SW480 (cell line): ENCODE data around the gene SCARF2.
"Not testable (repeated sequence)": the region's sequence is repeated elsewhere in the genome, so short reads cannot be mapped to it uniquely, and the experiment has no call there.

Source experiments
- DNase-seq: peaks from one replicate; pipeline ENCODE4 v3.0.0-alpha.2; 2016; ENCODE audit warnings: low spot score

SCARF2 gene

GRCh38 chr22:20463324-20464095, 25.9 kb upstream of the SCARF2 start:
- DNase-seq = no peak

- DNase-seq = no peak
These were observed 22.2 kb upstream of the SCARF2 start for GRCh38 chr22:20459862-20460261.

DNA sequence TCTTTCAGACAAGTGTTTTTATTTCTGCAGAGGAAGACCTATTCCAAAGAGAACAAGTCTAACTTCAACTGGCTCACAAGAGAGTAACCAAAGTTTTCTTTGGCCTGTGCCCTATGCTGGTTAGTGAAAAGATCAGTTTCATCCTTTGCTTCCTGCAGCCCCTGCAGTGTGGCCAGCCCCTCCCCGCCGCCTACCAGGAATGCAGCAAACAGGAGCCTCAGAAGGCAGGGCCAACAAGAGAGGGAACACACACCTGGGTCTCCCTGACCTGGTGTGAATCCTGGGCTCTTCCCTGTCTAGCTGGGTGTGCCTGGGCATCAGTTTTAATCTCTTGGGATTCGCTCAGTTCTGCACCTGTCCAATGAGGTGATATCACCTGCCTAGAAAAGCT, 21.5 kb upstream of the SCARF2 start:
- no peak for DNase-seq

DNA sequence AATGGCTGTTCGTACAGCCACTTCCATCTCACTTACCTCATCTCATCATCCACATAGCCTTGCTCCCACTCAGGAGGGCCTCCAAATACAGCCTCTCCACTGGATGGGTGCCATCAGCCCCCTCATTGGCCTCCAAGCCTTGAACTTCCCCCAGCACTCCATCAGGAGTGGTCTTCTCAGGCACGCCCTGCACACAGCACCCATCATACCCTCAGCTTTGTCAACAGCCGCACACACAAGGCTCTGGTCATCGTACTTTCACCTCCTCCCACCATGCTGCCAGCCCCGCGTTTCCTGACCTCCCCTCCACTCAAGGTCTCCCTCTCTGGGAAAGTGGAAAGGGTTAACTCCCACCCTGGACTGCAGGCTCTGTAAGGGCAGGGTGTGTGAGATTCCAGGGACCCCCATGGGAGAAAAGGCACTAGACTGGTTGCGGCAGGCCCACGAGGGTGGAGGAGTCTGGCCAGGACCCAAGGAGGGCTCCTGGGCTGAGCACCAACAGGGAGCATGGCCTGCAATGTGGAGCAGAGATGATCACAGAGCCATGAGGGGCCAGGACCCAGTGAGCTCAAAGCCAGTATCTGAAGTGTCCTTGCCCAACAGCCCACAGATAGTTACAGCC, 21.0 kb upstream of the SCARF2 start:
- DNase-seq = no peak

DNA sequence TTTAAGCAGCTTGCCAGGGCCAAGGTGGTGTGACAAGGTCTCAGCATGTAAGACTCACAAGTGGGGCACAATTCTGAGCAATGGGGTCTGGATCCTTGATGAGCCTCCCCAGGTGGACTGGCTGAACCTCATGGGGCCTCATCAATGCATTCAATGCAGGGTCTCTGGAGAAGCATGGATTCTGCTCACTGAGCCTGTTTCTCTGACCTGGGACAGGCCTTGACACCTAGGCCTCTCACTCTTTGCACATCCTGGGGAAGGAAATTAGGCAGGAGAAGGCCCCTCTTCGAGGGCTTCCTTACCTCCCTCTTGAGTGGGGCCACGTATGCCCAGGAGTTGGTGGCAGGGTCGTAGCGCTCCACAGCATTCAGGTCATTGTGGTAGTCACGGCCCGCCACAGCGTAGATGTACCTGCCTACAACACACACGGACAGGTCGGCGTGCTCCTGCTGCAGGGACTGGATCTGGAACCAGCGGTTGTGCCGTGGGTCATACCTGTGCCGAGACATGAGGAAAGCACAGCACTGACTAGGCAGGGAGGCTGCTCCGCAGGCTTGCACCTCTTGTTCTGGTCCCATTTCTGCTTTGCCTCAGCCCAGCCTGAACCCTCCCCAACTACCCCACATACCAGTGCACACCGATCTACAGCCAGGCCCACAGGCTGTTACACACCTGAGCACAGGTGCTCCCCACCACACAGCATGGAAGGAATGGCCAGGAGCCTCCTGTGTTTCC, 20.0 kb upstream of the SCARF2 start:
- no peak for DNase-seq

- DNase-seq = no peak
These were observed 19.1 kb upstream of the SCARF2 start for GRCh38 chr22:20456722-20457076.

- DNase-seq = peak; percentile 66
These were observed 18.6 kb upstream of the SCARF2 start for GRCh38 chr22:20456064-20456721.

DNA sequence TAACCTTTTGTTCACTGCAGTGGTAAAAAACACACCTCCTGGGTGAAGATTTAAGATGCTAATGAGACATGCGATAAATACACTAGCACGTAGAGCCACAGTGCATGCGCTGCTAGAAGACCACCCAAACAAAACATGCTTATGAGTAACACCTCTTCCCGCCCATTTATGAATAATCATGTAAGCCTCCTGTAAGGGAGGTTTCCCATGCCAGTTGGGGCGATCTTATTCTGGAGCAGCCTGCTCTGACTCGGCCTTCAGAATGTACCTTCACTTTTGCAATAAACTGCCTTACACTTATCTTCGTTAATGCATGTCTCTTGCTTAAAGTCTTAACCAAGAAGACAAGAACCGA, 18.1 kb upstream of the SCARF2 start:
- DNase-seq = no peak

- DNase-seq = no peak
These were observed 15.6 kb upstream of the SCARF2 start for GRCh38 chr22:20453222-20453621.

GRCh38 chr22:20451920-20452319, 14.3 kb upstream of the SCARF2 start:
- no peak for DNase-seq

DNA sequence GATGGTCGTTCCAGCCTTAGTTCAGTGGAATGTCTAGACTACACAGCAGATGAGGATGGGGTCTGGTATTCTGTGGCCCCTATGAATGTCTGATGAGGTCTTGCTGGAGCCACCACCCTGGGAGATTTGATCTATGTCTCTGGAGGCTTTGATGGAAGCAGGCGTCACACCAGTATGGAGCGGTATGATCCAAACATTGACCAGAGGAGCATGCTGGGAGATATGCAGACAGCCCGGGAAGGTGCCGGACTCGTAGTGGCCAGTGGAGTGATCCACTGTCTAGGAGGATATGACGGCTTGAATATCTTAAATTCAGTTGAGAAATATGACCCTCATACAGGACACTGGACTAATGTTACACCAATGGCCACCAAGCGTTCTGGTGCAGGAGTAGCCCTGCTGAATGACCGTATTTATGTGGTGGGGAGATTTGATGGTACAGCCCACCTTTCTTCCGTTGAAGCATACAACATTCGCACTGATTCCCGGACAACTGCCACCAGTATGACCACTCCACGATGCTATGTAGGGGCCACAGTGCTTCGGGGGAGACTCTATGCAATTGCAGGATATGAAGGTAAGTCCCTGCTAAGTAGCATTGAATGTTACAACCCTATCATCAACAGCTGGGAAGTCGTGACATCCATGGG, 13.6 kb upstream of the SCARF2 start:
- not testable (repeated sequence) for DNase-seq

- no peak for DNase-seq
These were observed 12.9 kb upstream of the SCARF2 start for GRCh38 chr22:20450551-20450906.

DNA sequence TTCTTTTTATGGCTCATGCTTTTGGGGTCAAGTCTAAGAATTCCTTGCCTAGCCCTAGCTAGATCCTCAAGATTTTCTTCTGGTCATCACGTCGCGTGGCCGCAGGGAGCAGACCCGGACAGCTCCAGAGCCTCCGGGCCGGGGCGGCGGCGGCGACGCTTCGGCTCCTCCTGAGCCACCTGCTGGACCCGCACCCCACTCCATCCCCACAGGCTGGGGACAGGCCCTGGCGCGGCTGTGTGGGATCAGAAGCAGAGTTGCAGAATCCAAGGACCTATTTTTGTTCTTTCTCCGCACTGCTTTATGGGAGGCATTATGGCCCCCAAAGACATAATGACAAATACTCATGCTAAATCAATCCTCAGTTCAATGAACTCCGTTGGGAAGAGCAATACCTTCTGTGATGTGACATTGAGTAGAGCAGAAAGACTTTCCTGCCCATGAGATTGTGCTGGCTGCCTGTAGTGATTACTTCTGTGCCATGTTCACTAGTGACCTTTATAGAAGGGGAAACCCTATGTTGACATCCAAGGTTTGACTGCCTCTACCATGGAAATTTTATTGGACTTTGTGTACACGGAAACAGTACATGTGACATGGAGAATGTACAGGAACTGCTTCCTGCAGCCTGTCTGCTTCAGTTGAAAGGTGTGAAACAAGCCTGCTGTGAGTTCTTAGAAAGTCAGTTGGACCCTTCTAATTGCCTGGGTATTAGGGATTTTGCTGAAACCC, 12.4 kb upstream of the SCARF2 start:
- no peak for DNase-seq

DNA sequence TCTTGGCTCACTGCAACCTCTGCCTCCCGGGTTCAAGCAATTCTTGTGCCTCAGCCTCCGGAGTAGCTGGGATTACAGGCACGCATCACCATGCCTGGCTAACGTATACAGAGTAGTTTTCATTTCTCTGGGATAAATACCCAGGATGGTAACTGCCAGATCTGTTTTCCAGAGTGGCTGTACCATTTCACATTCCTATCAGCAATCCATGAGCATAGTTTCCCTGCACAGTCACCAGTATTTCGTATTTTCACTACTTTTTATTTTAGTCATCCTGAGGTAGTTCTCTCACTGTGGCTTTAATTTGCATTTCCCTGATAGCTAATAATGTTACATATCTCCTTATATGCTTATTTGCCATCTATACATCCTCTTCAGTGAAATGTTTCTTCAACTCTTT, 11.0 kb upstream of the SCARF2 start:
- no peak for DNase-seq

DNA sequence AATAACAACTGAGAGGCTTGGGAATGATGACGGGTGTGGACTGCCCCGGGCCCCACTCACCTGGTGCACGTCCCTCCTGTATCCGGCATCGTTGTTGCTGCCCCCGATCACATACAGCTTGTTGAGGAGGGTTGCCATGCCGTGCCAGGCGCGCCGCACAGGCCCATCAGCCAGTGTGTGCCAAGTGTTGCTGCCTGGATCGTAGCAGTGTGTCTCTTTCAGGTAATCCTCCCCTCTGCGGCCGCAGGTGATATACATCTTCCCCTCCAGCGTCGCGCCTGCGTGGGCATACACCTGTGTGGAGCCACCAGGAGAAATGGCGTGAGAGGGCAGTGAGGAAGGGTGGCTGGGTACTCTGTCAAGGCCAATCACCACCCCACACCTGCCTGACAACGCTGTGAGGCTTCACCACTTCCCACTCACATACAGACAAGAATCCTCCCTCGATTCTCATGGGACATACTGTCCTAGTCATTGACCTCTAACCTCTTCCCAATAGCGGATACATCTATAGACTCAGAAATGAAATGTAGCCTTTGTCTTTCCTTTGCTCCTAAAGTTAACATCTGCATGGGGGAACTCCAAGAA, 8.9 kb upstream of the SCARF2 start:
- DNase-seq = no peak

DNA sequence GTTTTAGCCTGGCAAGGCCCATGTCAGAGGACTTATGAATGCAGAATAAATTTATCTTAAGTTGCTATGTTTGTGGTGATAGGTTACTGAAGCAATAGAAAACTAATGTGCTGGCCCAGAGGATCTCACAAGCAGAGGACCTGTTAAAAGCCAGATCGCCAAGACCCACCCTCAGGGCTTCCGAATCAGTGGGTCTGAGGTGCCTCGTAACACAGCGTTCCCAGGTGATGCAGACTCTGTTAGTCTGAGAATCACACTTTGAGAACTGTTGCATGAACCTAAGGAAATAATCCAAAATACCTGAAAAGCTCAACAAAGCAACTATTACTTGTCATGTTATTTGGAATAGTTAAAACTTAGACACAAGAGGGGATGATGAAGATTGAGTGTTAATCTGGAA, 6.7 kb upstream of the SCARF2 start:
- DNase-seq = no peak

DNA sequence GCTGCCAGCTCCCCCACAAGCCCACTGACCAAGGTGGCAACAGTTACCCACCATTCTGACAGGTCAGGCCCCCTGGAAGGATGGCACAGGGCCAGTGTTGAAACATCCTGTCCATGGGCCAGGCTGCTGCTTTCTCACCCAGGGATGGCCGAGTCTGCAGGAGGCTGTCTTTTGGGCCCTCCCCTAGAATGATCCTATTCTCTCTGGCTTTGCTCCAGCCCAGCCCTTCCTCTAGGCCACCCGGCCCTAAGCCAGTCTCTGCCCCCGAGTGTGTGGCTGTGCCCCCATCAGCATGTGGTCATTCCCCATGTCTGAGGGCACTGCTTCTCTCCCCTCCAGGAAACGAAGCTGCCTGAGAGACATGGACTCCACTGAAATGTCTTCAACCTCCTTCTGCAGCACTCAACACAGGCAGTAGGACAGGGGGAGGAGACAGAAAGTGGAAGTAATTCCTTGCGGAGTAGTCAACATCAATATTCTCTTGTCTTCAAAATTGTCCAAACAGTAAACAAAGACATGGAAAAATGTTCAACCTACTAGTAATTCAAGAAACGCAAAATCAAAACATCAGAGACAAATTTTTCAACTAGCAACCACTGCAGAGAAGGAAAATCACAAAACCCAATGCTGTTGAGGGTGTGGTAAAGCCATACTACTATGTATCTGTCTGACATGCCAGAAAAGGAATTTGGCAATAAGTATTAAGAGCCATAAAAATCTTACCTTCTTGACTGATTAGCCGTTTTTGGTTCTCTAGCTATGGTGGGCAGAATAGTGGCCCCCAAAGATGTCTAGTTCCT, 5.1 kb upstream of the SCARF2 start:
- DNase-seq = no peak

- DNase-seq = no peak
These were observed 4.2 kb upstream of the SCARF2 start for GRCh38 chr22:20441631-20442484.
